GM21515 (cell line): ENCODE results near the gene SLC7A5.
A peak's percentile ranks its signal among the peaks of the same experiment; 100 is the strongest.
"Not testable (repeated sequence)": the region's sequence is repeated elsewhere in the genome, so short reads cannot be mapped to it uniquely, and the experiment has no call there.

Source experiments
- ATAC-seq: cut with Tn5 transposase; IDR thresholded peaks from one replicate; pipeline ENCODE4 v1.9.1; 2021; ENCODE audit not compliant: unreplicated experiment

SLC7A5 gene

DNA sequence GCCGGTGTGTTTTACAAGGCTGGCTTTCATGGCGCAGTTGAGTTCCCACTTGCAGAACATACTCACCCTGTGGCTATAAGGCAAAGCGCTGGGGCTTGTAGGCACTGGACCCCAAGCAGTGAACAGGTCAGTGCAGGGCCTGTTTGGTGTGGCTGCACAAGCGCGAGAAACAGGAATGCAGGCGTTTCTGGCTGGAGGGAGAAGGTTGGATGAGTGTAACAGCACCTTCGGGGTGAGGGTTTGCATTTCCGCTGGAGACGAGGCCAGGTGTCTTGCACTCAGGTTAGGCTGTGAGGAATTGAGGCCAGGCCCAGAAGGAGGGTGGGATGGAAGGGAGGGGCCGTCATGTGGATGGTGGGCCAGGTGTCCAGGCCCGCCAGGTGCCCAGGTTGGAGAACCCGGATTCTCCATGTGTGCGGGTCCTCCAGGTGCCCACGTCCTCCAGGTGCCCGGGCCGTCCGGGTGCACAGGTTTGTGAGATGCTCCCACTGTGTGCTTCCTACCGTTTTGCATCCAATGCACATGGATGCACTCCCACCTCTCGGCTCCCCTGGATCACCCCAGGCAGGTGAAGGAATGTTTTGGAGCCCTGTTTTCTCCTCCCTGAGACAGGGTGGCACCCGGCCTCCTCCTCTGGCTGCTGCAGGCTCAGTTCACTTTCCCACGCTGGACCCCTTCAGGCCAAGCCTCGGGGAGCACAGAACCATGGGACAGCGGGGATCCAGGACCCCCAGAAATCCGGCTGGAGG lies 46.0 kb downstream of the SLC7A5 start:
- no peak for ATAC-seq

DNA sequence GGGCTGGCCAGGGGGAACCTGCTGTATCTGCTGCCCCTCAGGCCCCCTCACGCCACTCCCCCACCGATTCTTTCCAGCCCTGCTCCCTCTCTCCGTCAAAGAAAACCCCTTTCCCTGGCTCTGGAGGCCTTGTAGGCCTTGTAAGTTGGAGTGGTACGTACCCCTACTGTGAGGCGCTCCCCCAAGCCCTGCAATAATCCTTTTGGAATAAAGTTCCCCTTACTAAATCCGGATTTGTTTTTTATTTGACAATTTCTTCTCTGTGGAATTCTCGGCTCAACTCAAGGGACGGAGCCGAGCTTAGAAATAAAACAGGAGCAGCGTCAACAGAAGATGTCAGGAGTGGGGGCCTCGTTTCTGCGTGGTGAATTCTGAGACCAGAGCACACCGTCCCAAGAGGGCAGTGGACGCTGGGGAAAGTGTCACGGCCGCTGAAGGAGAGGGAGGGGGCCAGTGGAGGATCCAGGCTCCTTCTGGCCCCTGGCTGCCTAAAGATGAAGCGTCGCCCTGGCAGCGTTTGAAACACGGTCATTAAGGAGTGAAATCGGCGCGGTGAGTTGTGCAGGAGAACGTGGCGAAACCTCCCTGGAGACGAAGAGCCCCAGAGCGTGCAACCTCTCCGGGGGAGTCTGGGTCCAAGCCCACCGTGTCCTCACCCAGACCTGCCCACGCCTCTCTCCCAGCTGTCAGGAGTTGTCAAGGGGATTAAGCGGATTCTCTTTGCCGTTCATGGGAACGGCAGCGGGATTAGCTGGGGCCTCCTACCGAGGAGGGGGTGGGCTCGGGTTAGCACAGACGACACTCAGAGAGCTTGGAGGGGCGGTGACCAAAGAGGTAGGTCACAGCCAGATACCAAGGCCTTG lies 47.0 kb downstream of the SLC7A5 start:
- ATAC-seq = no peak

DNA sequence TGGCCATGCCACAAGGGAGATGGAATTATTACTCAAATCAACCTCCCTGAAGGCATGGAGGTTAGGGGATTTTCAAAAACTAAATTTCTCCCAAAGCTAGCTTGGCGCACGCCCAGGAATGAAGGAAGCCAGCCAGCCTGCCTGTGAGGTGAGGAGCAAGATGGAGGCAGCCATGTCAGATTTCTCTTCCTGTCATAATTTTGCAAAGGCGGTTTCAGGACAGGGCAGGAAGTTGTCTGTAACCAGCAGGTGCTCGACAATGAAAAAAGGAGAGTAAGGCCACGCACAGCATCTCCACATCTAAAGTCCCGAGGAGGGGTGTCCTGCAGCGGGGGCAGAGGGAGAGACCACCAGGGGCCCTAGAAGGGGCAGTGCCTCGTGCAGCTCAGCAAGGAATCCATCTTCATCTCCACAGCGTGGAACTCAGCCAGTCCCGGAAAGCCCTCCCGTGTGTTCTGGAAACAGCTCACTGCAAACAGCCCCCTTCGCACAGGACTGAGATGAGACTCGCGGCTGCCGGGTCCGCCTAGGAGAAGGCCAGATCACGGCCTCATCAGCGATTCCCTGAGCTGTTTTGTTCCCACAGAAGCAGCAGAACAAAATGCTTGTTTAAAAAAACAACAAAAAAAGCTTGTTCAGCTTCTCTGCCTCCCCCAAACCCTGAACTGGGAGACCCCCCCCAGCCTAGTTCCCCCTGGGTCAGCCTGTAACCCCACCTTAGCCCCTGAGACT lies 47.8 kb downstream of the SLC7A5 start:
- no peak for ATAC-seq

DNA sequence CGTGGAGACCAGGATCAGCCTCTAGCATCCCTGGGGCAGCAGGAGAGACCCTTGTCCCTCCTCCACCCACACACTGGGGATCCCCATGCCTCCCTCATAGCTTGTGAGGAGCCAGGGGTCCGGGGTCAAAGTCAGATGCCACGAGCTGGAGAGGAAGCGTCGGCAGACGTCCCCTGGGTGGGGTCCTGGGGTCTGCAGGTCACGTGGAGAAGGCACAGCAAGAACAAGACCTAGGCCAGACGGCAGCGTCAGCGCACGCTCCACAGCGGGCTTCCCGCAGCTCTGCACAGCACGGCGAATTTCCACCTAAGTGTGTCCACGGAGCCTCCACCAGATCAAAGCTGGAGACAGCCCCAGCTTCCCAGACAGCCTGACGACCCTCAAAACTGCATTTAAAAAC lies 49.3 kb downstream of the SLC7A5 start:
- no peak for ATAC-seq

DNA sequence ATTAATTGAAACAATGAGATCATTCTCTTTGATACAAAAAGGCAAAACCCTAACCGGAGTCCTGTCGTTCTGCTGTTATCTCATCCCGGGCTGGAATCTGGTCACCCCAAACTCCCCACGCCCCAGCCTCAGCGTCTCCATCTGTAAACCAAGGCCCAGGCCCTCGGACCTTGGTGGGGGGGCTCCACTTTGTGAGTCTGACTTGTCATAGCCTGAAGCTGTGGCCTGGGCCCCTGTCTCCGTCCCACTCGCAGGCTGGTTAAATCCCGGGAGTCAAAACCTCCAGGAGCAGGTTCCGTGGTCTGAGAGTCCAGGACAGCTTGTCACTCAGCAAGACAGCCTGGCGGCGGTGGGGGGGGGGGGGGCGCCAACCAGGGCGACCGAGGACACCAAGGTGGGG lies 50.0 kb downstream of the SLC7A5 start:
- no peak for ATAC-seq

DNA sequence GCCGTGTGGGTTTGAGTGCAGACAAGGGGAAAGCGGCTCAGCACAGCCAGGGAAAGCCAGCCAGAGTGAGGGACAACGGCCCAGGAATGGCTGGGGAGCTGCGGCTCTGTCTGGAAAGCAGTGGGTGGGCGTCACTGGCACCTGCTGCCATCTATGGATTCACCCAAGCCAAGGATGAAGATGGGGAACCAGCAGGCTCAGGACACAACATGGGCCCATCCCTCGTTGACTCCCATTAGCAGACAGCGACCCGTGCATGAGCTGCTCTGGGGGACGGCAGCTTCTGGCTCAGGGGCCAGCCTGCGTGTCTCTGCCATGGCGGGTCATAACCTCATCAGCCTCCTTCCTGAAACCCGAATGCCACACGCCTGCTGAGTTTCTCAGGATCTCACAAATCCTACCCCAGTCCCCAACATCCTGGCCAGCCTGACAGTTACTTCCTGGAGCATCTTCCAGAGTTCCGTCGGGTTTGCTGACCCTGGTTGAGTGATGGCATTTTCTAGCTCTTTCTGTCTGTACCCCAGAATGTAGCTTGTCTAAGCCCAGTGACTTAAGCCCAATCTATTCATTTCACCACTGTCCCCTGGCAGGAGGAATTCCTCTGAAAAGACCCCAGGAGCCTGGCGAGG lies 50.7 kb downstream of the SLC7A5 start:
- no peak for ATAC-seq

DNA sequence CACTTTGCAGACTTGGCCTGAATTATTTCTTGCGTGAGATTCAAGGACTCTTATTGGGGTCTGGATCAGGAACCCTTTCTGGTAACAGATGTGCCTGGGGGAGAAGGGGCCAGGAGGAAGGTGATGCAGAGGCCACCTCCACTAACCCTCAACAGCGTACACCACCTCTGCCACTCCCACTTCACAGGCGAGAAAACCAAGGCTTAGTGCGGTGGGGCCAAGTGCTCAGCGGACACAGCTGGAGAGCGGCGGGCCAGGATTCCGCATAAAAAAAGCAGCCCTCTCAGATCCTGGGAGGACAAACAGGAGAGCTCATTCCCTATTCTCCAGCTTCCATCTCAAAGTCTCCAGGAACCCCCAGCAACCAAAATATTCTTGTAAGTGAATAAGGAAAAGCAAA lies 51.4 kb downstream of the SLC7A5 start:
- no peak for ATAC-seq

DNA sequence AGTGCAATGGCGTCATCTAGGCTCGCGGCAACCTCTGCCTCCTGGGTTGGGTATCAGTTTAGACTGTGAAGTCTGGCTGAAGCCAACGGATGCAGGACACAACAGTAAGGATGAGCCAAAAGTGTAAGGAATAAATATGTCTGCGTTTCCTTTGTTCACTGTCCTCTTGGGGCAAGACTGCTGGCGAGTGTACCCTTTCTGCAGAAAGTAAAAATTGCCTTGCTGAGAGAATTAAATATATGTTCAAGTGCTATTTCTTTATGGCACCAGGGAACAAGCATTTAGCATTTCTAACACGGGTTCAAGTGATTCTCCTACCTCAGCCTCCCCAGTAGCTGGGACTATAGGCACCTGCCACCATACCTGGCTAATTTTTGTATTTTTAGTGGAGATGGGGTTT lies 51.9 kb downstream of the SLC7A5 start:
- not testable (repeated sequence) for ATAC-seq

DNA sequence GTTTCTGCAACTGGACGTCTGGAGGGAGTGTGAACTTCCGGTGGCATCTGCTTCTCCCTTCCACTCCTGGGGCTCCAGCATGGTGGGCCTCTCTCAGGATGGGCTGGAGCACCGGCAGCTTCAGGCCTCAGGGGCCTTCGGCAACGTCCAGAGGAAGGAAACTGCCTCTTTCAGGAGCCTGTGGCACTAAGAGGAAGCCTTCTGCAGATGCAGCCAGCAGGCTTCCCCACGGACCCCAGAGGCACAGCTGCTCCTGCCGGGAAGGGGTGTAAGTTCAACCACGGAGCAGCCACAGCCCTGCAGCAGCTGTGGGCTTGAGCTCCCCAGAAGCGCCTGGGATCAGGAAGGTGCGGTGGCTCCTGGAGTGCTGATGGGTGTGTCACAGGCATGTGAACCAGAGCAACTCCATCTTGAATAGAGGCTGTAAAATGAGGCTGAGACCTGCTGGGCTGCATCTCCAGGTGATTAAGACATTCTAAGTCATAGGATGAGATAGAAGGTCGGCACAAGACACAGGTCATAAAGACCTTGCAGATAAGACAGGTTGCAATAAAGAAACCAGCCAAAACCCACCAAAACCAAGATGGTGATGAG lies 52.7 kb downstream of the SLC7A5 start:
- no peak for ATAC-seq

DNA sequence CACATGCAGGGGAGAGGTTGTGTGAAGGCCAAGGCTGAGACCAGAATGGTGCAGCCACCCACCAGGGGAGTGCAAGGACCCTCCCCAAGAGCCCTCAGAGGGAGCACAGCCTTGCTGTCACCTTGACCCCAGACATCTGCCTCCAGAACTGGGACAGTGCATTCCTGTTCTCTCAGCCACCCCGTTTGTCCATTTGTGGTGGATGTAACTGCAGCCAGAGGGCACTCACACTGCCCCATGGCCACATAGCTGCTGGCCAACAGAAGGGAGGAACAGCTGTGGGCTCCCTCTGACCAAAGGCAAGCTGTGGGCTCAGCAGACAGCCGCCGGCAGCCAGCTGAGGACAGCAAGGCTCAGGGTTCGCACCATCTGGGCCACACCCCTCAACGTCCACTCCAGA lies 53.7 kb downstream of the SLC7A5 start:
- no peak for ATAC-seq

DNA sequence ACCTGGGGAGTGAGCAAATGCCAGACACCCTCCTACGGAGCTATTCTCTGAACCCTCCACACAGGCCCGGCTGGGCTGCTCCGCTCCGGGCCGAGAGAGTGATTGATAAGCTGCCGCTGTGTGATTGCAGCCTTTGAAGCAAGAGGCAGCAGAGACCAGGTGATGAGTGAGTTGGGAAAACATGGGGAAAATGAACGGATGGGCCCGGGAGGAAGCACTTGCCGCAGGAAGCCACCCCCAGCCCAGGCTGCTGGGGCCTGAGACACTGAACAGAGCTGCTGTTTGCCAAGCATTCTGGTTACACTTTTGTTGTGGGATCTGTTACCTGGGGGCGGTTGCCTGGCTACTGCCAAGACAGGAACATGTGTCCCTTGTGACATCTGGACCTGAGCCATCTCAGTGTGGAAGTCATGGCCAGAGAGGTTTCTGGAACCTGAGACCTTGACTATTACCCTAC lies 57.1 kb downstream of the SLC7A5 start:
- no peak for ATAC-seq

DNA sequence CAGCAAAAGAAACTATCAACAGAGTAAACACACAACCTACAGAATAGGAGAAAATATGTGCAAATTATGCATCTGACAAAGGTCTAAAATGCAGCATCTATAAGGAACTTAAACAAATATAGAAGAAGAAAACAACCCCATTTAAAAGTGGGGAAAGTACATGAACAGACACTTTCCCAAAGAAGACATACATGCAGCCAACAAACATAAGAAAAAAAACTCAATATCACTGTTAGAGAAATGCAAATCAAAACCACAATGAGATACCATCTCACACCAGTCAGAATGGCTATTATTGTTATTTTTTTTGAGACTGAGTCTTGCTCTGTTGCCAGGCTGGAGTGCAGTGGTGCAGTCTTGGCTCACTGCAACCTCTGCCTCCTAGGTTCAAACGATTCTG lies 57.9 kb downstream of the SLC7A5 start:
- ATAC-seq = not testable (repeated sequence)

DNA sequence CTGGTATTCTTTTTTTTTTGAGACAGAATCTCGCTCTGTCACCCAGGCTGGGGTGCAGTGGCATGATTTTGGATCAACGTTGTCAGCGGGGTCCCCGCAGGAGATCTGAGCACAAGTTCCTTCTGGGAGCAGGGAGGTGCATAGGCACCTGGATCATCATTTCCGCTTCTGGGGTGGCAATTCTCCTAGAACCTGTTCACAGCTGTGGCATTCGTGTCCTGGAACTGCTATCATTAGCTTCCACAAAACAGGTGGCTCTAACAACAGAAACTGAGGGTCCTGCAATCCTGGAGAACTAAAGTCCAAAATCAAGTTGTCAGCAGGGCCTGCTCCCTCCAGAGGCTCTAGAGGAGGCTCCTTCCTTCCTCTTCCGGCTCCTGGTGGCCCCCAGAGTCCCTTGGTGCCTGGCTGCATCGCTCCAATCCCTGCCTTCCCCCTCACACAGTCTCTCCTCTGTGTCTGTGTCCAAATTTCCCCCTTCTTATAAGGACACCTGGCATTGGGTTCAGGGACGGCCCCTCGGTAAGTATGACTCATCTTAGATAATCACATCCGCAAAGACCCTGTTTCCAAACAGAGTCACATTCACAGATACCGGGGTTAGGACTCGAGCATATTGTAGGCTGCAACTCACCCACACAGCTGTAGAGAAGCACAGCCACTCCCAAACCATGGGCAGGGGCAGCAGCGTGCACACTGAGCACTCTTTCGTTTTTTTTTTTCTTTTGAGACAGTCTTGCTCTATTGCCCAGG lies 60.0 kb downstream of the SLC7A5 start:
- peak; percentile 43 for ATAC-seq

DNA sequence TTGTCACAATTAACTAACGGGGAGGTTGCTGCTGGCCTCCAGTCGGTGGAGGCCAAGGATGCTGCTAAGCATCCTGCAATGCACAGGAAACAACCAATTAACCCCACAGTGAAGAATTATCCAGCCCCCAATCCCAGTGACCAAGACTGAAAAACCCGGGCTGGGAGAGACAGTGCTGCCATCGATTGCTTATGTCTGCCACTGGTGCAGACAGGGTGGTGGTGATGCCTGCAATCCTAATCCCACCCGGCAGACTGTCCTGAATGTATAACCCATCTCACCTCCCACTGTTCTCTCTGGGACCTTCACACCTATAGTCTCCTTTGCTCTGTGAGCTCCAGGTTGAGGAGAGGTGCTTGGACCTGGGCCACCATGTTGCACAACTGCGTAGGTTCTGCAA lies 61.2 kb downstream of the SLC7A5 start:
- no peak for ATAC-seq

DNA sequence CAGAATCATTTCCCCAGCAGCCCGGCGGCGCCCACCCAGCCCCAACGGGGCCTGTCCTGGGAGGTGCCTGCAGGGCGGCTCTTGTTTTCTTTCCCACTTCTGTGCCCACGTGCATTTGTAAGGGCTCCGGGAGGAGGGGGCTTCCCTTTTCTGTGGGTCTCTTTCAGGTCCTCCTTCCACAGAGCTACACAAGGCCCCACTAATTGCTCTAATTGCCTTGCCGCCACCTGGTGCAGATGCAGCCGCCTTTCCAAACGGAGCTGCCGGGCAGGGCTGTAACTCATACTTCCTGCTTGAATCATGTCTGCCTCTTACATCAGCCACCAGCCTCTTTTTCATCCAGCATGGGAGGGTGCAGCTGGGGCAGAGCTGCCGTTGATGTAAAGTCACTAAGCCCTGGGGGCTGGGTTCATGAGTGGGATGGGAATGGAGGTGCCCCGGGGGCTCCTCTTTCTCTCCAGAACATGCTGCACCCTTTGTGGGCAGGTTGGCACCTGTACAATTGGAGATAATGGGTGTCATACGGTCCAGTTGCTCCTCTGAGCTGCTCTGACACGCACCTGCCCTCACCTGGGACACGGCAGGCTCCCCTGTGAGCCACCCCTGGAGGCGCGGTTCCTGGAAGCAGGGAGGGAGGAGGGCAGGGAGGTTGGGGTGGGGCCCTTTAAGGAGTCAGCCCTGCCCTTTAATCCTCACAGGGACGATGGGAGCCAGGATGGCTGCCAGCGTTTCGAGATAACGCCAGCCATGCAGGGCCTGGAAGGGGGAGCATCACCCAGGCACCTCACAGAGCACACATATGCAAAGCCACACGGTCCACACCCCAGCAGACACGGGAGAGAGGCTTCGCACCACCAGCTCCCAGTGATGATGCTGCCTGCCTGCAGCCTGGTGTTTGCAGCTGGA lies 62.4 kb downstream of the SLC7A5 start:
- no peak for ATAC-seq

DNA sequence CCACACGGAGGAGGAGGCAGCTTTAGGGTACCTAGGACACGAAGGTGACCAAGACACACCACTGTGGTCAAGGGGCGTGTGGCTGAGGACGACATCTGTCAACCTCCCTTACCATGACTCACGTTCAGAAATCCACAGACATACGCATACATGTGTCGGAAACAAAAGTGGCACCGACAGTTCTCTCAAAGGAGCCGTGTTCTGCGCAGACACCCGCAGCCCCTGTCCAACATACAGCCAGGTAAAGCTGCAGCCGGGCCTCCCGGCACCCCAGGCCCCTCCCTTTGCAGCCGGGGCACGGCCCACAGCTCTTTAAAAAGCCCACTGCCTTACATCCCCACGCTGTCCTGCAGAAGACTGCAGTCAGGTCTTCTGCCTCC lies 63.1 kb downstream of the SLC7A5 start:
- no peak for ATAC-seq

DNA sequence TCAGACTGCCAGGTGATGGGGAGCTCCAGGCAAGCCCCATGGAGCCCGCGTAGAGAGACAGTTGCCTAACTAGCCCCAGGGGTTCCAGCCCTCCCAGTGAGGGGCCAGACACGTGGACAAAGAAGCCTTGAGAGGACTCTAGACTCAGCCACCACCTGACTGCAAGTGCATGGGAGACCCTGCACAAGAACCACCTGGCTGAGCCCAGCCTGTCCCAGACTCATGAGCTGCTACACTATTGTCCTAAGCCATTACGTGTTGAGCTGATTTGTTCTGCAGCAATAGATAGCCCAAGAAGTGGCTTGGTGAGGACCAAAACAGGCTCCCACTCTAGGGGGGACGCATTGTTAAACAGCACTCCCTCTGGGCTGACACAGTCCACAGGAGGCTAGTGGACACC lies 65.9 kb downstream of the SLC7A5 start:
- ATAC-seq = no peak

DNA sequence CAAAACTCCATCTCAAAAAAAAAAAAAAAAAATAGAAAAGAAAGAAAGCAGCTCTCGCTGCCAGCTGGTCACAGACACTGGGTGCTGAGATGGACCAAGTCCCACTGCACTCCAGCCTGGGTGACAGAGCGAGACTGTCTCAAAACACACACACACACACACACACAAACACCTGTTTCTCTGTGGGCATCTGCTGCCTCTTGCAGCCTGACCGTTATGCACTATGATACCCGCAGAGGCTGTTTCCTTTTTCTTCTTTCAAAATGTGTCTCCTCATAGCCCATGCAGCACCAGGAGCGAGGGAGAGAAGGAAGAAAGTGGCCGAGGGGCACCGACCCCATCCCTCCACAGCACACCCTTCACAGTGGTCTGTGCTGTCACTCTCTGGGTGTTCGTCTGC lies 66.6 kb downstream of the SLC7A5 start:
- ATAC-seq = no peak

DNA sequence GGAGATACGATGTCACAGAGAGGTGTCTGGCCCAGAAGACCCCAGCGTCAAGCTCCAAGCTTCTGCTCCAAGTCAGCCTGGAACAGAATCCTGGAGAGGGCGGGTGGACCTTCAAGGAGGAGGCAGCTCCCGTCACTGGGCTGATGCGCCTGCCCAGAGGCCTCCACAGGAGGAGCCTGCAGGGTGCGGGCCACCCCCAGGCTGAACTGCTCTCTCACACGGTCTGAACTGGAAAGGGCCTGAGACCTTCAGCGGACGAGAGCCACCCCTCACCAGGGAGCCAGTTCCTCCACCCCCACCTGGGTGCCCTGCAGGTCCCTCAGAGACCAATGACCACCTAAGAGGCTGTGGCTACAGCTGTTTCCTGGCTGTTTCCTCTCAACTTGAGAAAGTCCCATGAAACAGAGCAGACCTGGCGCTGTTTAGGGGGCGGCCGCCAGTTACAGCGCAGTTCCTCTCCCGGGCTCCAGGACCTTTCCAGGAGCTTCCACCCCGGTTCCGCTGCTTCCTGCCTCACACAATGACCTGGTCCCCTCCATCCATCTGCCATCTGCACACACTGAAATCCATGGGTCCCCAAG lies 67.5 kb downstream of the SLC7A5 start:
- no peak for ATAC-seq
